D341Med (cell line): Measurements from ENCODE around the gene TBC1D17.

Experiments used
- DNase-seq: peaks from one replicate; pipeline ENCODE4 v3.0.0; 2012; ENCODE audit warnings: low spot score

Gene TBC1D17

GRCh38 chr19:49861541-49862378, 15.7 kb upstream of the TBC1D17 start:
- DNase-seq: no peak

GRCh38 chr19:49862391-49863253, 14.9 kb upstream of the TBC1D17 start:
- no peak for DNase-seq

GRCh38 chr19:49863254-49863934, 14.1 kb upstream of the TBC1D17 start:
- DNase-seq: no peak

GRCh38 chr19:49863935-49864320, 13.6 kb upstream of the TBC1D17 start:
- DNase-seq: no peak

GRCh38 chr19:49864890-49865289, 12.6 kb upstream of the TBC1D17 start:
- DNase-seq: no peak

GRCh38 chr19:49866933-49867782, 10.3 kb upstream of the TBC1D17 start, which contains the start of gene PNKP:
PNKP (minus strand) TSS chr19:49867576; CDS start chr19:49867204, 372 bp downstream.
- peak; percentile 89 for DNase-seq

- DNase-seq: peak; percentile 65
These were observed 8.5 kb upstream of the TBC1D17 start for GRCh38 chr19:49869009-49869483.

- DNase-seq: peak; percentile 92
These were observed 7.8 kb upstream of the TBC1D17 start for GRCh38 chr19:49869484-49870308.

- no peak for DNase-seq
These were observed 7.1 kb upstream of the TBC1D17 start for GRCh38 chr19:49870309-49870901.

GRCh38 chr19:49871349-49871985, 6.0 kb upstream of the TBC1D17 start:
- no peak for DNase-seq

GRCh38 chr19:49872245-49873128, 5.0 kb upstream of the TBC1D17 start:
- no peak for DNase-seq

- no peak for DNase-seq
These were observed 4.4 kb upstream of the TBC1D17 start for GRCh38 chr19:49873129-49873521.

GRCh38 chr19:49873834-49874233, 3.7 kb upstream of the TBC1D17 start:
- no peak for DNase-seq

GRCh38 chr19:49874503-49875157, 2.9 kb upstream of the TBC1D17 start:
- DNase-seq: no peak

- no peak for DNase-seq
These were observed 2.3 kb upstream of the TBC1D17 start for GRCh38 chr19:49875177-49875576.

GRCh38 chr19:49875857-49876421, 1.6 kb upstream of the TBC1D17 start:
- DNase-seq: peak; percentile 77

- DNase-seq: peak; percentile 90
These were observed 981 bp upstream of the TBC1D17 start for GRCh38 chr19:49876422-49877019.
